SU-DHL-6 (cell line): ENCODE measurements around the gene MEIOSIN.

Source experiments
- CTCF ChIP-seq: fragments of 200-600 bp; sonication (generic); IDR thresholded peaks from one replicate; pipeline ENCODE4 v1.5.1; 2017; ENCODE audit warnings: antibody characterized with exemption, mild to moderate bottlenecking, low read length, moderate library complexity; ENCODE audit not compliant: insufficient read depth, poor library complexity, severe bottlenecking
- EZH2phosphoT487 ChIP-seq: fragments of 200-600 bp; sonication (generic), shearing (Covaris generic); conservative IDR thresholded peaks from 2 replicates; pipeline ENCODE4 v1.6.1; 2018; ENCODE audit warnings: mild to moderate bottlenecking, antibody characterized with exemption, low read length, moderate library complexity, mixed read lengths

- TF ChIP-seq CTCF, result no peak
- no peak for TF ChIP-seq EZH2phosphoT487
Observed at GRCh38 chr19:45789035-45789786, 56.0 kb downstream of the MEIOSIN start.
